Activated CD4-positive, alpha-beta T cell treated with anti-CD3 and anti-CD28 coated beads for 4 hours (primary cell): ENCODE measurements around the gene ATP6V1G1.

Experiments used
- DNase-seq, 2 donors: peaks; one replicate each; pipeline ENCODE4 v3.0.0-alpha.2; 2020

The ATP6V1G1 gene

DNA sequence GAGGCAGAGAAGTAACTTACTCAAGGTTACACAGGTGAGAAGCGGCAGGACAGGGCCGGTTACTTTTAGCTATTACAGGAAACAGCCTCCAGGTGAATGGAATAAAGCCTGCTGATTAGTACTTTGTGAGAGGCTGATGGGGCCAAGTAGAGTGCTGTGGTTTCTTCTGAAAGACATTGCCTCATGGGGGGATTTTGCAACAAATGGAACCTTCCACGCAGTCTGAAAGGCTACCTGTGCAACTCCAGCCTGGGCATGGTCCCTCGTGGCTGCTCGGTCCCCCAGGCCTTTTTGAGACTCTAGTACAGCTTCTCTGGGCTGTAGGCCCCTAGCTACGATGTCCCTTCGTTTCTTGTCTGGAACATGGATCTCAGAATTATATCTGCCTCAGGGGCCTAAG, 25.5 kb downstream of the ATP6V1G1 start:
- no peak for DNase-seq

DNA sequence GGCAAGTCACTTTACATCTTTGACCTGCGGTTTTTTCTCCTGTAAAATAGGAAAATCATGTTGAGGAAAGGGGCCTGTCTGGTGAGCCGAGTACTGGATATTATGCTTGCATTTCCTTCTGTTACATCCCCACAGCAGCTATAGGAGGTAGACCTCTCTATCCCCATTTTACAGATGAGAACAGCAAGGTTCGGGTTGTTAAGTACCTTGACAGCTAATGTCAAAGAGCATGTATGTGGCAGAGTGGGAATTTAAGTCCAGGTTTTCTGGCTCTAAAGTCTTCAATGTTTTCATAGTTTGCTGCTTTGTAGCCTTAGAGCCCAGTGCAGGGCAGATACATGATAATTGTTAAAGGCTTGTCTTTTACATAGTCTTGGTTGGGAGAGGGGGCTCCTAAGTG, 26.4 kb downstream of the ATP6V1G1 start:
- DNase-seq = no peak

DNA sequence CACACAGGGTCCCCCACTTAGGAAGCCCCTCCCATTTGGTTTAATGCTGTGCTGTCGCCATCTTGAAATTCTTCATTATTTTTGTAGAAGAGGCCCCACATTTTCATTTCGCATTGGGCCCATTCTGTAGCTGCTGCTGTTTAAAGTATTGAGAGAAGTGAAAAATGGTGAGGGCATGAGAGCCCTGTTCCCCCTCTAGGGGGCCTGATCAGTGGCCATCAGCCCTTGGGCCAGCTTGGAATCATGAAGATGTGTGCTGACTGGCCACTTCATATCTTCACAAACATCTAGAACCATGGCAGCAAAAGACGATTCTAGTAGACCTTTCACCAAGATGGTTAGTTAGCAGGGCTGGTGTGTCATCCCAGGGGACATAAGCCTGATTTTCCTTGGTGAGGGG, 26.8 kb downstream of the ATP6V1G1 start:
- no peak for DNase-seq

DNA sequence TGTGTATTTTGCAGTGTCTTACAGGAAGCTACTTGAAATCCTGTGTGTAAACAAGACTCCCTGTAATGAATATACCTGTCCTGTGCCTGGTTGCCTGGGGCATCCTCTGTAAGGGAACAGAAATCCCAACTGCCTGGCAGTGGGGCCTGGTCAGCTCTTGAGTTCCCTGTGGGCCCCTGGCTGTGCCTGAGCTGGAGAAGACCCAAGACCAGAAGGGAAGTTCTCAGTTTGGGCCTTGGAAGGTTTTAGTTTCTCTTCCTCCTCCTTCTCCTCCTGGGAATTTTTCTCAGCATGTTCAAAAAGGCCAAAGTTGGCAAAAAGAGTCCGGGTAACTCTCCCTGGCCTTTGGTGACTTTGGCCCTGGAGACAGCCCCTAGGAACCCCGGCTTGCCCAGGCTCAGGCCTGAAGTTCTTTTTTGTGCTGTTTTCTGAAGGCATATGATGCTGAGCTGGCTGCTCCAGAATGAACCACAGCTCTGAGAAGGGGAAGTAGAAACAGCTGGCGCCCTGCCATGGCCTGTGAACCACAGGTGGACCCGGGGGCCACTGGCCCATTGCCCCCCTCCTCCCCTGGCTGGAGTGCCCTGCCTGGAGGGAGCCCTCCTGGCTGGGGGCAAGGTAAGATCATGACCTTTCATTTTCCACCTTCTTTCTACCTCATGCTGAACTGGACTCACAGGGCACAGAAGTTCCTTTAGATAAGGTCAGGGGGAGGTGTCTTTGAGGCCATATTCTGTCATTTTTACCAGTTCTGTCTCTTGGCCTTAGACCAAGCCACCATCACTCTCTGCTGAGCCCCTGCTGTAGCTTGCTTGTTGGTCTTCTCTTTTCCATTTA, 29.3 kb downstream of the ATP6V1G1 start:
- DNase-seq = no peak

DNA sequence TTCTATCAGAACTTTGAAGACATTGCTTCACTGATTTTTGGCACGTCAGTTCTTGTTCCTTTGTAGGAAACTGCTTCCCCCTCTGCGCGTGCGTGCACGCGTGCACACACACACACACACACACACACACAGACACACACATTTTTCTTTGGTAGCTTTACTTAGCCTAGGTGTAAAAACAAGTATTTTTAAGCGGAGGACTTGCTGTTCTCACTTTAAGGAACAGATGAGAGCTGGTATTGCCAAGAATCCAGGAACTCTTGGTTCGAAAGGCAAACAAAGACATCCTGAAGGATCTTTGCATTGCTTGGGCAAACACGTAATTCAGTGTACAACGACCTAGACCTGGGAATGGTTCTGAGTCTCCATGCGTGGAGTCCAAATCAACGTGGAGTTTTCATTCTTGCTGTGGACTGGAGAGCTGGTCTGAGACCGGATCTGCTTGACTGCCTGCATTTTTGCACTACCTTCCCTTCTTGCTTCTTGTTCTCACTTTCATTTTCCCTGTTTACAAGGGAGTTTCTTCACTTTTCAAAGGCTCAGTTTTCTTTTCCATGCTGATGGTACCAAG, 31.7 kb downstream of the ATP6V1G1 start:
- DNase-seq = no peak

DNA sequence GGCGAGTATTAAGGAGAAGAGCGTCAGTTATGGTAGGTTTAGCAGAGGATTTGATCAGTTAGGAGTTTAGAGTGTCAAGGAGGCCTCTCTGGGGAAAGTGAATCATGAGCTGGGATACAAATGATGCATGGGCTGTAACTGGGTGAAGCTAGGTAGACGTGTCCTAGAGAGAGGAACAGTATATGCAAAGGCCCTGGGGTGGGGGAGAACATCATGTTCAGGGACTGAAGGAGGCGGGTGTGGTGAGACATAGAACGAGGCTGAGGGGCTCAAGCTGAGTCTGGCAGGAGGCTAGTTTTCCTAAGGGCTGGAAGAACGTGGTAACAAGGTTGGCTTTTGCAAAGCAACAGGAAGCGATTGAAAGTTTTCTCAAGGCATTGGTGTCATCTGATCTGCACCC, 34.0 kb downstream of the ATP6V1G1 start:
- DNase-seq = no peak

DNA sequence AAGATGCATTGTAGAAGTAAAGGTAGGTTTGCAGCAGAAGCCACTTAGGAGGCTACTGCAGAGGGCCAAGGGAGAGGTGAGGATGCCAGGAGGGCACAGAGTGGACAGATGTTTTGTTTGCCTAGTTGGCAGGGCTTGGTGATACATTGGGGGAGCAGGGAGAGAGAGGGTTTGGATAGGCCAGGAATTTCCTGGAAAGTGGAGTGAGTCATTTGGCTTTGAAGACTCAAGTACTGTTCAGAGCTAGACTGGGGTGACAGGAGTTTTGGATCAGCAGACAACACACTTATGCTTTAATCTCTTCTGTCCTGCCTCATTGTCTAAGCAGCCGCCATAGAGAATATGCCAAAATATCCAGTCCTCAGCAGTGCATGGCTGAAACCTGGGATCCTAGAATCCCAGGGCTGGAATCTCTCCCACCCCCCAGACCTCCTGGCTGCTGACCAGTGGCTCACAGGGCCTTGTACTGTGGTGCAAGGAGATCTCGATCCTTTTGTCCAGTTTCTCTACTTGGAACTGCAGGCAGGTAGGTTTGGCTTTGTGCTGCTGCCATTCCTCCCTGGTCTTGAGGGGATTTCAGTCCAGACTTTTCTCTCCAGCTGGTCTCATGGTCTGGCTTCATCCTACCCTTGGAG, 34.5 kb downstream of the ATP6V1G1 start:
- no peak for DNase-seq

DNA sequence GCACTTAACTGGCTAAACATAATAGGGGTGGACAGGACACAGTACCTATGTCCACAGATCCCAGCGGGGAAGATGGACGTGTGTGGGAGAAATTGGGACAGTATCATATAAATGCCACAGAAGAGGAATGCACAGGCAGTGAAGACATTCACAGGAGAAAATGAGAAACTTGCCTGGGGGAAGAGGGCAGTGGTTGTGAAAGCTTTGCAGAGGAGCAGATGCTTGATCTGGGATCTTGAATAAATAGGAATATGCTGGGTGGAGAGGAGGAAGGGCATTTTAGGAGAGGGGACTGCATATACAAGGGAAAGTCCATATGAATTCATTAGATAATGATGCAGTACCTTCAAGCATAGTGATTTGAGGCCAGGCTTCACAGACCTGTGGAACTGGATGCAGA, 37.1 kb downstream of the ATP6V1G1 start:
- no peak for DNase-seq

DNA sequence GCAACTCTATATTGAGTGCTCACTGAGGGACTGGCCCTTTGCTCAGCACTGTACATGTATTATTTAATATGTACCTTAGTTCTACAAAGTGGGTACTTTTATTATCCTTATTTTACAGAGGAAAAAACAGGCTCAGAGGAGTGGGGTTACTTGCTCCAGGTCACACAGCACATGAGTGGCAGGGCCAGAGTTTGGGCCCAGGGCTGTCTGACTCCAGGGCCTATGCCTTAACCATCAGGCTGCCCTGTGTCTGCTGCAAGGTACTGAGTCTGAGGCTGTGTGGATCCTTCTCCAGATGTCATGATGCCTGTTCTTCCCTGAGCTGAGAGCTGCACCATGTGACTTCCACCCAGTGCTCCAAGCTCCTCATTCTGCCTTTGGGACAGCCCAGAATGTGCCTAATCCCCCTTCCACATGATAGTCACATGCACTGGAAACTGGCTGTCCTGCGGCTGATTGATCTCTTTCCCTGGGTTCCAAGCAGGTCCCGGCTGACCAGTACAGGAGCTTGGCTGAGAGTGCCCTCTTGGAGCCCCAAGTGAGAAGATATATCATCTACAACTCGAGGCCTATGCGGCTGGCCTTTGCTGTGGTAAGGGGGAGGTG, 38.9 kb downstream of the ATP6V1G1 start:
- DNase-seq = no peak

DNA sequence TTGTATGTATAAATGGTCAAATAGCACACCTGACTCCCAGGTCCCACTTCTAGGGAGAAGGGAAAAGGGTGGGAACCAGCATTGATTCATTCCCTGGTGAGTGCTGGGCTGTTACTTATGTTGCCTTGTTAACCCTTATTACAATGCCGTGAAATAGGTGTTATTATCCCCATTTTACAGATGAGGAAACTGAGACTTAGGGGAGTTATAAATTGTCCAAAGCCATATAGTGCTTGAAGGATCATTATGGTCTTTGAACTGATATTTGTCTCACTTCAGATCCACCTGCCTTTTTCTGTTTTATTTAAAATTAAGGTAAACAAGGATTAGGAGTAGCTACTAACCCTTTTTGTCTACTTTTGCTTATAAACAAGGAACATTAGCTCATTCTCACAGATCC, 40.0 kb downstream of the ATP6V1G1 start:
- DNase-seq = no peak

DNA sequence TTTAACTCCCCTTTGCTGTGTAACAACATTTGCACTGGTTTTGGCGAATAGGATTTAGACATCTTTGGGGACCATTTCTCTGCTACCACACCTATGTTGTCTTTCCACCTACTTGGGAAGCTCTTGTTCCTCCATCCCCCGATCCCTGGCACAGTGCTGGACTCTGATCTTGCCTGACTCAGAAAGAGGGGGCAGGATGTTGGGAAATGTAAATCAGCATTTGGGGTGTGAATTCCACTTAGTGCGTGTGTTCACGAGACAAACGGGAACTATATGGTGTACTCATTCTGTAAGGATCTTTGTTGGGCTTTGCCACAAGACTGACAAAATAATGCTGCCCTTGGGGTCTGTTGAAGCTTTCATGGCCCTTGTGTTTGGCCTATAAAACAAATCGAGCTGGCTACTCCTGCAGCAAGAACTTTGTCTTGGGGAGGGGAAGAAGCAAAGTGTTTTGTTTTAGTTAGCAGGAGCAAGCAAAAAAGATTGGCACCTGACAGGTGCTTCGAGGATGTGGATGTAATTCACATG, 42.1 kb downstream of the ATP6V1G1 start:
- DNase-seq = no peak

DNA sequence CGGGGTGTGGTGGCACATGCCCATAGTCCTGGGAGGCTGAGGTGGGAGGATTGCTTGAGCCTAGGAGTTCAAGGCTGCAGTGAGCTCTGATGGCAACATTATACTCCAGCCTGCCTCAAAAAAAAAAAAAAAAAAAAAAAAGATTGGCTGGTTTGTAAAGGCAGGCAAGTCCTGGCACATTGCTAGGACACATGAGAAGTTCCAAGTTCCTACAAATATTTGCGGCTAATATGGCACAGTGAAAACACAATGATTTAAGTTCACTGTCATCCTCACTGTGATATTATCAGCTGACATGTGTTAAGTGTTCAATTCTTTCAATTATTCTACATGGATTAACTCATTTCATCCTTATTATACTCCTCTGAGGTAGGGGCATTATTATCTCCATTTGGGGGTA, 43.6 kb downstream of the ATP6V1G1 start:
- no peak for DNase-seq

DNA sequence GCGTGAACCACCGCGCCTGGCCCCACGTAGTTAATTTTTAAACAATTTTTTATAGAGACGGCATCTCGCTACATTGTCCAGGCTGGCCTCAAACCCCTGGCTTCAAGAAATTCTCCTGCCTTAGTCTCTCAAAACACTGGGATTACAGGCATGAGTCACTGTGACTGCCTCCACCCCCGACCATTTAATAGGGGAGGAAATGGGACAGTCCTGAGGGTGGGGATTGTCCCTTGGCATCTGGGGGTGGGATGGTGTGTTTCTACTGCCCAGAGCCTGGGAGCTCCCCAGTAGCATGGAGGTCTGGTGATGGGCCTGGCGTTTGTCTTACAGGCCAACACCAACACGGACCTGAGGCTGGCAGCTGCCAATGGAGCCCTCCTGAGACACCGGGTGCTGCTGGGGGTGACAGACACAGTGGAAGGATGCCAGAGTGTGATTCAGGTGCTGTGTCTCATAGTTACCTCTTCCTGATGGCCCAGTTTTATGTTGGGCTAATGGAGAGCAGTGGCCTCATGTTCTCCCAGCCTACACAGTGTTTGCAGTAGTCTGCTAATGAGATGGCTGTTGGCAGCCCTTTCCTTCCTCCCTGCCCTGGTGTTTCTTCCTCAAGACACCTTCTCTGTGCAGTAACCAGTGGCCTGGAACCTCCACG, 46.0 kb downstream of the ATP6V1G1 start:
- DNase-seq = no peak

DNA sequence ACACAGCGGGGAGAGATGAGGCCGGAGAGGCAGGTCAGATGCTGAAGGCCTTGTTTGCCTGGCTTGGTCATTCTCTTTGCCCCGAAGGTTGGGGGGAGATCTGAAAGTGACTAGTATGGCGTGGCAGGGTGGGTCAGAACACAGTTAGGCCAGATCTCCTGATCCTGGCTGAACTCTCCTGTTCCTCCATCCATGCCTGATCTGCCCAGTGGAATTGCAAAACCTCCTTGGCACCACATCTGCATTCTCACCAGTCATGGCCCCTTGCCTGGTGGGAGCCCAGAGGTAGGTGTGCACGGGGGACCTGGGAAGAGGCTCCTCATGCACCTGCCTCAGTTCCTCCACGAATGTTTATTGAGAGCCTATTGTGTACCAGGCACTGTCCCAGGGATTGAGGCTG, 46.8 kb downstream of the ATP6V1G1 start:
- no peak for DNase-seq

DNA sequence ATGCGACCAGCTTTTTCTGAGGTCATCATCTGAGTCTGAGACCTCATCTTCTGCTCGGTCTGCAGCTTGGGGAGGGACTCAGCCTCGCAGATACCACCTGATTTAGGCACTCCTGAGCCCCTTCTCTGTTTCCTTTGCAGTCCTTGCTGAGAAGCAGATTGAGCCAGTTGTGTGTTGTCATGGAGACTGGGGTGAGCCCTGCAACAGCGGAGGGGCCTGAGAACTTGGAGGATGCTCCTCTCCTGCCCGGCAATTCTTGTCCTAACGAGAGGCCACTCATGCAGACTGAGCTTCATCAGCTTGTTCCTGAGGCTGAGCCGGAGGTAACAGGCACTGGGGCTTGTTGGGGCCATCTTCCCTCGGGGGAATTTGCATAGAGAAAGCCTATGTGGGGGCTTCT, 50.8 kb downstream of the ATP6V1G1 start:
- no peak for DNase-seq

DNA sequence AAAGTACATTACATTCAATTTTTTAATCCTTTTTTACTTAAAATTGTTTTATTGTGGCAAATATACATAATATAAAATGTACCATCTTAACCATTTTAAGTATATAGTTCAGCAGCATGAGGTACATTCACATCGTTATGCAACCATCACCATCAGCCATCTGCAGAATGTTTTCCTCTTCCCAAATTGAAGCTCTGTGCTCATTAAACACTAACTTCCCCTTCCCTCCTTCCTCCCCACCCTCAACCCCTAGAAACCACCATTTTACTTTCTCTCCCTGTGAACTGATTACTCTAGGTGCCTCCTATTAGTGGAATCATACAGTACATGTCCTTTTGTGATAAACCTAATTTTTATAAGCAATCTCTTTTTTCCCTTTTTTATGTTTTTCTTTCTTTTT, 54.4 kb downstream of the ATP6V1G1 start:
- no peak for DNase-seq

DNA sequence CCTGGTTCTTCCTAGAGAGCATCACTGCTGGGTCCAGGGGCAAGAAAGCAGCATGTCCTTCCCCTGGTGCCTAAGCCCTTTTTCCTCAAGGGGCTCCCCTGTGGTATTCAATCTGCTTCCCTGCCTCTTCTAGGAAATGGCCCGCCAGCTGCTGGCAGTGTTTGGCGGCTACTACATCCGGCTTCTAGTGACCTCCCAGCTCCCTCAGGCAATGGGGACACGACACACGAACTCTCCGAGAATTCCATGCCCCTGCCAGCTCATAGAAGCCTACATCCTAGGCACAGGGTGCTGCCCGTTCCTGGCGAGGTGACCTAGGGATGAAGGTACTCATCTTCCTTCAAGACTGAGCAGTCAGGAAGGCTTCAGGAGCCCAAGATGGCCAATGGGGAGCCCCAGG, 55.4 kb downstream of the ATP6V1G1 start:
- no peak for DNase-seq

DNA sequence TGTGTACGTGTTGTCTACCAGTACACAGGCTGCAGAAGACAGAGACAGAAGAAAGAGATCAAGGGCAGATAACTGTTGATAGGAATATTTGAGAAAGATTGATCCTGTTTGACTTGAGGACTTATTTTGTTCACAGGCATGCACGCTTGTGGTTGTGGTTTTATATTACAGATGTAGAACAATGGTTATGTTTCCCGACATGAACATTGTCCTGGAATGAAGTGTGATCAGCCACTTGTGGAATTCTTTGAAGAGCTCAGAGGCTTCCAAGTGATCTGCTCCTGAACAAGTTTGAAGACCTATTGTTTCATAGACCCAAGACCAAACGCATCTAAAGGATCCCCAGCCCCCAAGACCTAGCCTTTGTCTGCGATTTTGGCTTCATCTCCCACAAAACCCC, 56.3 kb downstream of the ATP6V1G1 start:
- no peak for DNase-seq
